Measurements from ENCODE around the gene HSD11B2.
A peak's percentile ranks its signal among the peaks of the same experiment; 100 is the strongest.

GRCh38 chr16:67392301-67393059 is 38.4 kb upstream of the HSD11B2 start:
- TF ChIP-seq CTCF (conservative IDR thresholded peaks at IDR 0.05 in 1 of 2, IDR thresholded peaks at IDR 0.05 in 1 of 2; ENCODE audit: low read depth in 1 of 2, low read length in 2 of 2) (no peak), EZH2 (IDR thresholded peaks at IDR 0.05; ENCODE audit: low read length, missing control alignments) (peak; percentile 21)

Measured in fibroblast of lung (primary cell).